PC-9 (cell line): ENCODE measurements around the gene CA7. TPM values are rescaled to one million over a fixed set of nuclear protein-coding genes. Genes with fewer than 3 reads are reported as not detected.

Source experiments
- BruUV-seq: library from RNA; stranded (reverse); fragments of 400-500 nt; replicated peaks from 2 replicates; lab custom pipeline; 2021; lab: Mats Ljungman, UMichigan
- CTCF ChIA-PET: fragments of 300-600 bp; sonication (Branson Sonifier 250); formaldehyde crosslinking; loops from one replicate; lab custom pipeline; 2022; ENCODE audit warnings: antibody characterized with exemption; lab: Charles Lee
- POLR2A ChIA-PET: fragments of 300-600 bp; sonication (Branson Sonifier 250); formaldehyde crosslinking; loops from one replicate; lab custom pipeline; 2022; ENCODE audit warnings: antibody characterized with exemption; ENCODE audit not compliant: unreplicated experiment; lab: Charles Lee
- DNase-seq, 2 experiments: peaks; one replicate each; pipeline versions ENCODE4 v3.0.0 to v3.0.0-alpha.2; 2015 to 2022; ENCODE audit warnings: mixed read lengths in 1 of 2
- H2AFZ ChIP-seq: fragments of 200-600 bp; sonication (generic); 2 replicates; pipeline ENCODE4 v1.8.1; 2017; ENCODE audit warnings: antibody characterized with exemption
- H3F3A ChIP-seq: fragments of 200-600 bp; sonication (generic); 2 replicates; pipeline ENCODE4 v1.8.1; 2017; ENCODE audit warnings: antibody characterized with exemption, mild to moderate bottlenecking, low read depth; ENCODE audit not compliant: insufficient read depth
- H3K27ac ChIP-seq: fragments of 200-600 bp; sonication (generic); 2 replicates; pipeline ENCODE4 v1.6.1; 2016; ENCODE audit warnings: mixed run types
- H3K27me3 ChIP-seq: fragments of 200-600 bp; sonication (generic); 2 replicates; pipeline ENCODE4 v1.6.1; 2016; ENCODE audit warnings: low read depth, mixed run types; ENCODE audit not compliant: insufficient read depth
- H3K36me3 ChIP-seq: fragments of 200-600 bp; sonication (generic); 2 replicates; pipeline ENCODE4 v1.6.1; 2016; ENCODE audit warnings: low read depth, mixed run types
- H3K4me1 ChIP-seq: fragments of 200-600 bp; sonication (generic); replicated peaks from 2 replicates; pipeline ENCODE4 v1.6.1; 2016; ENCODE audit warnings: mixed run types; ENCODE audit not compliant: insufficient read depth
- H3K4me2 ChIP-seq: fragments of 200-600 bp; sonication (generic); 2 replicates; pipeline ENCODE4 v1.6.1; 2017; ENCODE audit warnings: mixed run types
- H3K4me3 ChIP-seq: fragments of 200-600 bp; sonication (generic); 2 replicates; pipeline ENCODE4 v1.6.1; 2016; ENCODE audit warnings: mixed run types
- H3K79me2 ChIP-seq: fragments of 200-600 bp; sonication (generic); 2 replicates; pipeline ENCODE4 v1.6.1; 2017; ENCODE audit warnings: low read depth, mixed run types
- H3K9me2 ChIP-seq: fragments of 200-600 bp; sonication (generic); 2 replicates; pipeline ENCODE4 v1.8.1; 2017; ENCODE audit warnings: mild to moderate bottlenecking; ENCODE audit not compliant: insufficient read depth
- H3K9me3 ChIP-seq: fragments of 200-600 bp; sonication (generic); 2 replicates; pipeline ENCODE4 v1.8.1; 2016; ENCODE audit warnings: low read depth; ENCODE audit not compliant: insufficient read depth
- H4K20me1 ChIP-seq: fragments of 200-600 bp; sonication (generic); 2 replicates; pipeline ENCODE4 v1.8.1; 2017; ENCODE audit not compliant: insufficient read depth
- CTCF ChIP-seq: fragments of 200-600 bp; sonication (generic); conservative IDR thresholded peaks from 2 replicates; pipeline ENCODE4 v1.6.1; 2017; ENCODE audit warnings: mixed run types, antibody characterized with exemption, mild to moderate bottlenecking, moderate library complexity
- EZH2 ChIP-seq: fragments of 200-600 bp; sonication (generic); IDR thresholded peaks from 2 replicates; pipeline ENCODE4 v1.8.0; 2017; ENCODE audit warnings: antibody characterized with exemption, low read depth
- intact Hi-C: fragments of 100-400 bp; cut with micrococcal nuclease; formaldehyde crosslinking; loops from one replicate; pipeline ENCODE4 v1.10.0; 2022; ENCODE audit not compliant: unreplicated experiment
- total RNA-seq: library from RNA; stranded (reverse); gene quantifications from 2 replicates; pipeline ENCODE4 v1.2.3, GENCODE V29; 2021

Gene CA7
- total RNA-seq, 1 experiment from 2014 or later, result not detected

DNA sequence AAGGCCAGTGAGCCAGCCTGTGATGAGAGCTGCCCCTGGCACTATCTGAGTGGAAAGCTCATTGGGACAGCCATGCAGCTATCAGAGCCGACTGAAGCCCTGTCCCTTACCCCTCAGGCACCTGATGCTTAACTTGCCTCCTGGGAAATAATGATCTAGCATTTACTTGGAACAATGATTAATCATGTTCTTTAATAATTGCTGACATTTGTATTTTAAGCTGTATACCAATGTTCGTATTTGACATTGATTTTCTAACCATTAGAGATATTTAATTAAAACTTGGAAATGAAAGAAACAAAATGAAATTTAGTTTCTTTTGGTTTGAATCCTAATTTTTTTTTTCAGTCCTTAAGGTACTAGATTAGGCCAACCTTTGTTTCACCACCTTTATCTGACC is 46.6 kb downstream of the CA7 start:
- 0 out of 2 replicates have a peak, but pooled peaks cover 4% of the 10 kb centered on the region for H4K20me1 ChIP-seq
- H3K4me2 ChIP-seq, result no peak overlapping the region
- H3K27me3 ChIP-seq, result no peaks in the 10 kb centered on the region
- TF ChIP-seq EZH2, result no peak
- no peak for TF ChIP-seq CTCF
- H3K9me2 ChIP-seq, result no peaks in the 10 kb centered on the region
- H3K36me3 ChIP-seq, result peaks cover 5% of the 10 kb centered on the region; the same call in 1 of the 2 replicates
- peaks cover 12% of the 10 kb centered on the region for H3K4me1 ChIP-seq
- no peaks in the 10 kb centered on the region for H3K79me2 ChIP-seq
- DNase-seq, result no peak
- ChIA-PET POLR2A (no interaction called here), CTCF (no interaction called here)
- no peak overlapping the region for H2AFZ ChIP-seq
- H3K27ac ChIP-seq, result no peak overlapping the region
- no TSS peak for BruUV-seq
- no peak overlapping the region for H3K4me3 ChIP-seq
- H3K9me3 ChIP-seq, result no peaks in the 10 kb centered on the region
- intact Hi-C loops, result loop anchor here (10.0 kb wide), 1 partner anchor 574 kb away; no protein-coding TSS in a partner anchor
- peaks cover 31% of the 10 kb centered on the region; the same call in 1 of the 2 replicates for H3F3A ChIP-seq

GRCh38 chr16:66891360-66891759 is 47.1 kb downstream of the CA7 start:
- no peaks in the 10 kb centered on the region for H3K79me2 ChIP-seq
- ChIA-PET CTCF (no interaction called here), POLR2A (no interaction called here)
- H3K36me3 ChIP-seq, result no peaks in the 10 kb centered on the region
- H2AFZ ChIP-seq, result no peak overlapping the region
- H4K20me1 ChIP-seq, result 0 out of 2 replicates have a peak, but pooled peaks cover 3% of the 10 kb centered on the region
- no peak overlapping the region for H3K4me2 ChIP-seq
- DNase-seq, result no peak
- no peak overlapping the region for H3K27ac ChIP-seq
- intact Hi-C loops, result loop anchor here (10.0 kb wide), 1 partner anchor 573 kb away; no protein-coding TSS in a partner anchor
- H3K4me3 ChIP-seq, result no peak overlapping the region
- H3K9me3 ChIP-seq, result no peaks in the 10 kb centered on the region
- no peaks in the 10 kb centered on the region for H3K9me2 ChIP-seq
- H3K4me1 ChIP-seq, result peaks cover 7% of the 10 kb centered on the region
- TF ChIP-seq CTCF (no peak), EZH2 (no peak)
- peaks cover 26% of the 10 kb centered on the region; the same call in 1 of the 2 replicates for H3F3A ChIP-seq
- no peaks in the 10 kb centered on the region for H3K27me3 ChIP-seq
- no TSS peak for BruUV-seq

GRCh38 chr16:66891797-66892196 is 47.6 kb downstream of the CA7 start:
- POLR2A ChIA-PET, result no interaction called here
- peaks cover 23% of the 10 kb centered on the region; the same call in 1 of the 2 replicates for H3F3A ChIP-seq
- no peaks in the 10 kb centered on the region for H3K9me2 ChIP-seq
- H3K27ac ChIP-seq, result no peak overlapping the region
- H3K79me2 ChIP-seq, result no peaks in the 10 kb centered on the region
- no peaks in the 10 kb centered on the region for H4K20me1 ChIP-seq
- H2AFZ ChIP-seq, result no peak overlapping the region
- BruUV-seq, result no TSS peak
- DNase-seq, result no peak
- TF ChIP-seq EZH2 (no peak), CTCF (no peak)
- H3K36me3 ChIP-seq, result no peaks in the 10 kb centered on the region
- H3K4me1 ChIP-seq, result peaks cover 7% of the 10 kb centered on the region
- H3K9me3 ChIP-seq, result no peaks in the 10 kb centered on the region
- H3K27me3 ChIP-seq, result no peaks in the 10 kb centered on the region
- no peak overlapping the region for H3K4me3 ChIP-seq
- H3K4me2 ChIP-seq, result no peak overlapping the region
- intact Hi-C loops, result loop anchor here (10.0 kb wide), 1 partner anchor 573 kb away; no protein-coding TSS in a partner anchor
- CTCF ChIA-PET, result interaction anchor here (0.6 to 0.7 kb wide), 2 partner anchors 627 to 835 kb away, joined by 3 to 4 read pairs; no protein-coding TSS in a partner anchor
